Liver (tissue), 9 donors: Measurements from ENCODE around the gene ADCYAP1R1. TPM values are rescaled to one million over a fixed set of nuclear protein-coding genes. Genes with fewer than 3 reads are reported as not detected.

Experiments
- DNase-seq: peaks from one replicate; pipeline ENCODE4 v3.0.0-alpha.2; 2017; ENCODE audit warnings: low spot score
- H3K27ac ChIP-seq, 2 donors: one replicate each; pipeline ENCODE4 v1.7.0; 2013; ENCODE audit warnings: inconsistent platforms in 2 of 2, low read length in 2 of 2, control low read depth in 1 of 2, low read depth in 1 of 2, mild to moderate bottlenecking in 1 of 2
- H3K27me3 ChIP-seq, 4 donors: one replicate each; pipeline versions ENCODE4 v1.6.1 to v1.7.0; 2013; ENCODE audit warnings: low read length in 3 of 4, inconsistent platforms in 1 of 4, mild to moderate bottlenecking in 1 of 4, moderate library complexity in 1 of 4; ENCODE audit not compliant: control insufficient read depth in 4 of 4, insufficient read depth in 4 of 4
- H3K36me3 ChIP-seq, 4 donors: one replicate each; pipeline versions ENCODE4 v1.6.1 to v1.7.0; 2013; ENCODE audit warnings: low read length in 3 of 4, mild to moderate bottlenecking in 3 of 4, low read depth in 1 of 4, moderate library complexity in 1 of 4; ENCODE audit not compliant: control insufficient read depth in 4 of 4, insufficient read depth in 3 of 4
- H3K4me1 ChIP-seq, 4 donors: one replicate each; pipeline versions ENCODE4 v1.6.1 to v1.7.0; 2013; ENCODE audit warnings: low read length in 3 of 4, mild to moderate bottlenecking in 3 of 4, moderate library complexity in 1 of 4; ENCODE audit not compliant: control insufficient read depth in 4 of 4, insufficient read depth in 4 of 4
- H3K4me3 ChIP-seq, 3 donors: one replicate each; pipeline versions ENCODE4 v1.6.1 to v1.7.0; 2013; ENCODE audit warnings: low read length in 3 of 3, control low read depth in 1 of 3, low read depth in 1 of 3, mild to moderate bottlenecking in 1 of 3
- H3K9ac ChIP-seq, 2 donors: one replicate each; pipeline ENCODE4 v1.7.0; 2013; ENCODE audit warnings: low read length in 2 of 2, mild to moderate bottlenecking in 2 of 2, moderate library complexity in 2 of 2, control low read depth in 1 of 2, low read depth in 1 of 2
- H3K9me3 ChIP-seq, 4 donors: one replicate each; pipeline versions ENCODE4 v1.6.1 to v1.7.0; 2013; ENCODE audit warnings: low read length in 3 of 4; ENCODE audit not compliant: control insufficient read depth in 4 of 4
- FOXA2 ChIP-seq: IDR thresholded peaks from 2 replicates; pipeline ENCODE4 v1.6.1; 2016; ENCODE audit warnings: antibody characterized with exemption
- GABPA ChIP-seq, 2 donors: IDR thresholded peaks in 1 of 2; conservative IDR thresholded peaks in 1 of 2; 2 replicates each; pipeline ENCODE4 v1.6.1; 2016; ENCODE audit warnings: antibody characterized with exemption in 2 of 2, mild to moderate bottlenecking in 1 of 2, moderate library complexity in 1 of 2
- HNF4A ChIP-seq, 2 donors: conservative IDR thresholded peaks; 2 replicates each; pipeline ENCODE4 v1.6.1; 2016; ENCODE audit warnings: antibody characterized with exemption in 2 of 2, mild to moderate bottlenecking in 2 of 2
- HNF4G ChIP-seq: IDR thresholded peaks from 2 replicates; pipeline ENCODE4 v1.6.1; 2016; ENCODE audit warnings: antibody characterized with exemption
- JUND ChIP-seq, 2 donors: IDR thresholded peaks; 2 replicates each; pipeline ENCODE4 v1.6.1; 2016; ENCODE audit warnings: antibody characterized with exemption in 2 of 2
- MAX ChIP-seq: IDR thresholded peaks from 2 replicates; pipeline ENCODE4 v1.6.1; 2016; ENCODE audit warnings: antibody characterized with exemption
- NR2F2 ChIP-seq: IDR thresholded peaks from 2 replicates; pipeline ENCODE4 v1.6.1; 2016; ENCODE audit warnings: antibody characterized with exemption
- RAD21 ChIP-seq, 2 donors: IDR thresholded peaks; 2 replicates each; pipeline ENCODE4 v1.6.1; 2016; ENCODE audit warnings: antibody characterized with exemption in 2 of 2, mild to moderate bottlenecking in 2 of 2
- RXRA ChIP-seq, 2 donors: IDR thresholded peaks; 2 replicates each; pipeline ENCODE4 v1.6.1; 2017 to 2018; ENCODE audit warnings: antibody characterized with exemption in 2 of 2, mild to moderate bottlenecking in 1 of 2
- SP1 ChIP-seq: IDR thresholded peaks from 2 replicates; pipeline ENCODE4 v1.6.1; 2018; ENCODE audit warnings: antibody characterized with exemption, mild to moderate bottlenecking
- TAF1 ChIP-seq: conservative IDR thresholded peaks from 2 replicates; pipeline ENCODE4 v1.6.1; 2016; ENCODE audit warnings: antibody characterized with exemption, mild to moderate bottlenecking
- YY1 ChIP-seq: IDR thresholded peaks from 2 replicates; pipeline ENCODE4 v1.6.1; 2016; ENCODE audit warnings: antibody characterized with exemption, mild to moderate bottlenecking
- ZBTB33 ChIP-seq: IDR thresholded peaks from 2 replicates; pipeline ENCODE4 v1.6.1; 2016; ENCODE audit warnings: antibody characterized with exemption
- WGBS: extraction: QIAGEN DNeasy Blood & Tissue Kit; methylation state at CpG from one replicate; pipeline ENCODE4 v1.1.7; 2013; 5-methylcytosine and 5-hydroxymethylcytosine counted together
- polyA plus RNA-seq, 2 donors: library from polyadenylated mRNA; stranded (reverse) in 1 of 2; unstranded in 1 of 2; fragments of 200-250 nt in 1 of 2; fragments of >200 nt in 1 of 2; fragmentation: Nextera tagmentation in 1 of 2; extraction: Ambion mirVana in 1 of 2; gene quantifications; one replicate each; pipeline versions ENCODE4 v1.2.1 to v1.2.3, GENCODE V29; 2013 to 2015
- total RNA-seq, 2 donors: library from RNA; depleted of rRNA; stranded (reverse); fragments of >200 nt; gene quantifications; one replicate each; pipeline ENCODE4 v1.2.3, GENCODE V29; 2014
- TF ChIP-seq, protein P1 (sequence below): IDR thresholded peaks from 2 replicates; pipeline ENCODE4 v1.6.1; 2016; ENCODE audit warnings: antibody characterized with exemption, mild to moderate bottlenecking
- TF ChIP-seq, protein P2 (sequence below): IDR thresholded peaks from 2 replicates; pipeline ENCODE4 v1.6.1; 2016; ENCODE audit warnings: antibody characterized with exemption
- donor health status: healthy.
- donor health status: healthy.
- donor health status: healthy.
- donor health status: healthy.
- donor health status: healthy.

The ADCYAP1R1 gene
- total and polyA plus RNA-seq, 4 donors = 0.05 to 0.67 (median 0.12) TPM; not detected in 1

GRCh38 chr7:31028006-31028405, 24.1 kb upstream of the ADCYAP1R1 start (continued):
- TF ChIP-seq, protein P1, sequence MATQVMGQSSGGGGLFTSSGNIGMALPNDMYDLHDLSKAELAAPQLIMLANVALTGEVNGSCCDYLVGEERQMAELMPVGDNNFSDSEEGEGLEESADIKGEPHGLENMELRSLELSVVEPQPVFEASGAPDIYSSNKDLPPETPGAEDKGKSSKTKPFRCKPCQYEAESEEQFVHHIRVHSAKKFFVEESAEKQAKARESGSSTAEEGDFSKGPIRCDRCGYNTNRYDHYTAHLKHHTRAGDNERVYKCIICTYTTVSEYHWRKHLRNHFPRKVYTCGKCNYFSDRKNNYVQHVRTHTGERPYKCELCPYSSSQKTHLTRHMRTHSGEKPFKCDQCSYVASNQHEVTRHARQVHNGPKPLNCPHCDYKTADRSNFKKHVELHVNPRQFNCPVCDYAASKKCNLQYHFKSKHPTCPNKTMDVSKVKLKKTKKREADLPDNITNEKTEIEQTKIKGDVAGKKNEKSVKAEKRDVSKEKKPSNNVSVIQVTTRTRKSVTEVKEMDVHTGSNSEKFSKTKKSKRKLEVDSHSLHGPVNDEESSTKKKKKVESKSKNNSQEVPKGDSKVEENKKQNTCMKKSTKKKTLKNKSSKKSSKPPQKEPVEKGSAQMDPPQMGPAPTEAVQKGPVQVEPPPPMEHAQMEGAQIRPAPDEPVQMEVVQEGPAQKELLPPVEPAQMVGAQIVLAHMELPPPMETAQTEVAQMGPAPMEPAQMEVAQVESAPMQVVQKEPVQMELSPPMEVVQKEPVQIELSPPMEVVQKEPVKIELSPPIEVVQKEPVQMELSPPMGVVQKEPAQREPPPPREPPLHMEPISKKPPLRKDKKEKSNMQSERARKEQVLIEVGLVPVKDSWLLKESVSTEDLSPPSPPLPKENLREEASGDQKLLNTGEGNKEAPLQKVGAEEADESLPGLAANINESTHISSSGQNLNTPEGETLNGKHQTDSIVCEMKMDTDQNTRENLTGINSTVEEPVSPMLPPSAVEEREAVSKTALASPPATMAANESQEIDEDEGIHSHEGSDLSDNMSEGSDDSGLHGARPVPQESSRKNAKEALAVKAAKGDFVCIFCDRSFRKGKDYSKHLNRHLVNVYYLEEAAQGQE = no peak
- no peak for TF ChIP-seq YY1
- no peak for TF ChIP-seq FOXA2
- no peak for TF ChIP-seq GABPA (IDR thresholded peaks at IDR 0.05 in 1 of 2, conservative IDR thresholded peaks at IDR 0.05 in 1 of 2)
- TF ChIP-seq HNF4A (conservative IDR thresholded peaks at IDR 0.05) = no peak
- TF ChIP-seq, protein P2, sequence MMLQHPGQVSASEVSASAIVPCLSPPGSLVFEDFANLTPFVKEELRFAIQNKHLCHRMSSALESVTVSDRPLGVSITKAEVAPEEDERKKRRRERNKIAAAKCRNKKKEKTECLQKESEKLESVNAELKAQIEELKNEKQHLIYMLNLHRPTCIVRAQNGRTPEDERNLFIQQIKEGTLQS = no peak
- no peak for TF ChIP-seq SP1

DNA sequence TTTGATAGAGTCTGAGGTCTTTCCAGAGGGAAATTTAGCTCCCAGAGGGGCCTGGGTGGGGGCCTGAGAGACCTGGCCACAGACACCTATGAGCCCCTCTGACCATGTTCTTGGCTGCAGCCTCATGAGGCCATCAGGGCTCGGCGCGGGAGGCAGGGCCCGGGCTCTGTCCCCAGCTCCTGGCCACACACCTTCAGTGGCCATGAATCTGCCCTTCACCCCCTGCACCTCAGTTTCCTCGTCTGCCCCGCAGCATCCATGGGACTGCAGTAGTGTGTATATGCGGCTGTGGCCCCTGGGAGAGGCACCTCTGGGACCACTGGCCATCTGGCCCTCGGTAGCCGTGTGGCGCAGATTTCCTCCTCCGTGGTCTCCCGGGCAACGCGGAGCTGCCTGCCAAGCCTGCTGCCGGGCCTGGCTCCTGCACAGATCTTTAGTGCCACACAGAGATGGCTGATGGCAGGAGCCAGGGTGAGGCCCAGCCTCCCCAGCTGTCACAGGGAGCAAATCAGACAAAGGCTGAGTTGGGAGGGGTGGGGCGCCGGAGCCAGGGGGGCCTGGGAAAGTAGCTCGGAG, 23.6 kb upstream of the ADCYAP1R1 start:
- no peaks in the 10 kb centered on the region for H3K9me3 ChIP-seq
- no peak overlapping the region for H3K4me3 ChIP-seq
- no peaks in the 10 kb centered on the region for H3K4me1 ChIP-seq
- no peaks in the 10 kb centered on the region for H3K36me3 ChIP-seq
- H3K9ac ChIP-seq = no peak overlapping the region
- peaks cover 0 to 2% (median 0%) of the 10 kb centered on the region in 4 donors for H3K27me3 ChIP-seq
- TF ChIP-seq ZBTB33 = no peak
- no peak for TF ChIP-seq RXRA (IDR thresholded peaks at IDR 0.05)
- no peak for TF ChIP-seq RAD21 (IDR thresholded peaks at IDR 0.05)
- no peak for TF ChIP-seq HNF4G
- no peak for TF ChIP-seq MAX
- no peak for TF ChIP-seq TAF1
- TF ChIP-seq, protein P2 = no peak
- TF ChIP-seq SP1 = no peak
- no peak for TF ChIP-seq NR2F2
- no peak for TF ChIP-seq GABPA (IDR thresholded peaks at IDR 0.05 in 1 of 2, conservative IDR thresholded peaks at IDR 0.05 in 1 of 2)
- no peak for TF ChIP-seq FOXA2
- TF ChIP-seq JUND (IDR thresholded peaks at IDR 0.05) = no peak
- WGBS = 94% methylated on average over 18 of the region's 18 CpGs
- no peak for DNase-seq
- no peak overlapping the region for H3K27ac ChIP-seq
